GM19455 (cell line): ENCODE data around the gene ZNF518B.

Experiments
- ATAC-seq: cut with Tn5 transposase; IDR thresholded peaks from one replicate; pipeline ENCODE4 v1.9.1; 2021; ENCODE audit not compliant: unreplicated experiment

Gene ZNF518B, protein sequence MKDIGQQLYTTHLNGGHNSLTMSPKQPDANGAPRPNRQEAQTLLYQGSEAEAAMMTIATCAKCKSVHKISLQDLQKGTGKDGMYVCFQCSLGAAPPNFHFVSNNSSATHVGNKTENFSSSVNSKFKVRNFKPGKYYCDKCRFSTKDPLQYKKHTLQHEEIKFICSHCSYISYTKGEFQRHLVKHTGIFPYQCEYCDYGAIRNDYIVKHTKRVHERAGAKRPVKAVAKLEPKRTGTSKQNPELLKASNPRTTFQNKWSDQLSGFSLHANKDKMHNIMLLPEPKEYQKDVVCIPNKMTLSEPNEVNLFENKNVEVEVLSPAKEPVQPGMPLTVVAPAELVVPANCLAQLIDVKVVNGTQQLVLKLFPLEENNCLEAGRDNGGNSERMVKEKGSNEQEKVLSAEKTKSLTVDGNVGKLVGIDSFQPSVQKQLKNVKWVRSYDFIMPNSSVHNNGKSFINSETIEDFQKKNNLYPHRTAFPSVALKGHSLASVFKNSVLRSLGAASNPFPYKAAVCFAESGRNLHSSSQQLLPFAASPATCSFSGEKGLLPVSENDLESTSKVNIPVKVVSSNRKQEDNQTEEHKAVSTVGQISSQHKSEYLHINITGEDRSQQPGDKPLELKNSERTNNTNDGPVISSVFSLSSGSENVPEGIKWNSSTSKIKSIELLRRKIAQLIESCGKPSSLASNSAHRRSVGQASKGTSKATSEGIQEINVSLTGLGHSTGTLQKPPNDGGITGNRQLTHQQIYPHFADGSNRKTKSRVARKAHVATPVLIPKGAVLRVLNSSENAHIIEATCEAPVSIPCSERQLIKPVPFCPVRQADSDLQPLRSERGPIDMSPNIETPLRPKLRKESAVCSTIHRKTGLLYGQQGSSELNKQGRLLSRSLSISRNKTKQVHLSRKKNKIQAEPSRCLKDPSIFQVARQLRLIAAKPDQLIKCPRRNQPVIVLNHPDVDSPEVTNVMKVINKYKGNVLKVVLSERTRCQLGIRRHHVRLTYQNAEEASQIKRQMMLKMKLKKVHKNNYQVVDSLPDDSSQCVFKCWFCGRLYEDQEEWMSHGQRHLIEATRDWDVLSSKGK

GRCh38 chr4:10457255-10457801 is at the start of gene ZNF518B:
Gene ZNF518B (minus strand): TSS chr4:10457426. CDS start chr4:10446328, 11,098 bp downstream.
- peak; percentile 70 for ATAC-seq

- ATAC-seq, result no peak
These were observed 48.9 kb upstream of the ZNF518B start for GRCh38 chr4:10506077-10506476.

GRCh38 chr4:10504570-10505179 is 47.4 kb upstream of the ZNF518B start:
- no peak for ATAC-seq

DNA sequence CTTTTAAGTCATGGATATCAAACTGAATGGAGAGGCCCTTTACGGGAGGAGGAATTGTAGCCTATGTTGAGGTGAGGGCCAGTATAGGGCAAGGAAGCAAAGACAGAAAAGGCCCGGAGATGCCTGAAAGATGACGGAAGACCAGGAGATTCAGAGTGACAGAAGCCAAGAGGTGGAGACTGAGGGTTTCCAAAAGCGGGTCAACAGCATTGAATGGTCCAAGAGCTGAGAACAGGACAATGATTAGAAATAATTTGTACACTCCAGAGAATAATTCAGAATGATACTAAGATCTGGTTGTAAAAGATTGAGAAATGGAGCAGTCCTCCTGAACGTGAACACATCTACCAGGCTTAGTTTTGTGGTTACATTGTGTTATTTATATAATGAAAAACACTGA is 45.5 kb upstream of the ZNF518B start:
- ATAC-seq, result no peak

DNA sequence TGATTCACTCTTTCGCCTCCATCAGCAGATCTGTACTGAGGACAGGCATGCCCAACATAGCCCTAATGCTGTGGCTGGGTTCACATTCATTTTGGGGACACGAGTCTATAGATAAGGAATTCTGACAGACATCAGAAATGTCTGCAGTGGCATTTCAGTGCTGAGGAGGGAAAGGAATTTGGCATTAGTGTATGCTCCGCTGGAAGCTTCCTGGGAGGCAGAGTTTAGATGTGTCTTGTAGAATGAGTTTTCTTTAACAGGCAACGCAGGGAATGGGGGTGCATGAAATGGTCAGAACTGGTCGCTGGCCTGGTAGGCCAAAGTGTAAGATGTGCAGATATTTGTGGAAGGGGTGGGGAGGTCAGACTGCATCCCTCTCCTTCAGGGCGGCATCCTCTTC is 43.5 kb upstream of the ZNF518B start:
- ATAC-seq, result no peak

DNA sequence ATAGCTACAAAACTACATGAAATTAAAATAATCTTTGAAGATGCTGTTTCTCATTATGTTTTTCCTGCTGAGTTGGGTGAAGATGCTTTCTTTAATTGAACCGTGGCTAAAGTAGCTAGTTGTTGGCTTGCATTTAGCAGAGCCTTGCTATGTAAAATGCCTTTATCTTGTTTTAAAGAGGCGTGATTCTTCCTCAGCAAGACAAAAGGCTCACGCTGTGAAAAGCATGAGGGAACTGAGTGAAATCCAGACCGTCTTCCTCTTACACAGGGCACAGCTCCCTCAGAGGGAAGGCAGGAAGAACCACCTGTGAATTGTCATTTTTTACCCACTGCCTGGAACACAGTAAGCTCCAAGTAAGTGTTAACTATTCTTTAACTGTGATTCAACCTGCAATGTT is 39.0 kb upstream of the ZNF518B start:
- no peak for ATAC-seq

GRCh38 chr4:10495651-10496050 is 38.4 kb upstream of the ZNF518B start:
- no peak for ATAC-seq

GRCh38 chr4:10492464-10492863 is 35.2 kb upstream of the ZNF518B start:
- no peak for ATAC-seq

- no peak for ATAC-seq
These were observed 34.2 kb upstream of the ZNF518B start for GRCh38 chr4:10491401-10491800.

GRCh38 chr4:10490996-10491395 is 33.8 kb upstream of the ZNF518B start:
- no peak for ATAC-seq

GRCh38 chr4:10482913-10483312 is 25.7 kb upstream of the ZNF518B start:
- no peak for ATAC-seq

DNA sequence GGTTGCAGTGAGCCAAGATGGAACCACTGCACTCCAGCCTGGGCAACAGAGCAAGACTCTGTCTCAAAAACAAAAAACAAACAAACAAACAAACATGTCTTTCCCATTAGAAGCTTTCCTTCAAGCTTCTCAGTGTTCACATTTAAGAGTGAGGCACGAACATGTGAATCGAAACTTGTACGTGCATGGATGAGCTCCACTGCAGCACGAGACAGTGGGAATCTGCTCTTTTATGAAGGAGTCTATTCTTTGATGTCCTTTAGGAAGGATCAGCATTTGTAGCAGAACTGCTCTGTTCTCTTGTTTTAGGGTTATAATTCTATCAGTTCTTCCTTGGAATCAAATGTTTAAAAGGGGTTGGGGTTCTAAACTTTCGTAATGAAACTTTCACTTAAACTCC is 23.4 kb upstream of the ZNF518B start:
- no peak for ATAC-seq

DNA sequence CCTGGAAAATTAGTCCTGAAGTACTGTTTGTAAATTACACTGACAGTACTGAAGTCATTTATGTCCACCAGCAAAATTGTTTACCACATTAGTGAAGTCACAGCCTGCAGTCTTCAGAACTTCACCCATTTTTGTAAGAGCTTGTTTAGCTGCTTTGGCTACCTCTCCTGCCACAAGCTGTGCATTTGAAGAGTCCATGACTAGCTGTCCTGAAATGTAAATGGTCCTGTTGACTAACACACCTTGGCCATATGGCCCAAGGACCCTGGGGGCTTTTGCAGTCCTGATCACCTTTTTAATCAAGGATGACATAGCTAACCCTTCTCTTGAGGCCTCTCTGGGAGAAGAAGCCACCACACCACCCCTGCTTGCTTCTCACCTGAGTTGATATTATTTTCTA is 21.4 kb upstream of the ZNF518B start:
- no peak for ATAC-seq

DNA sequence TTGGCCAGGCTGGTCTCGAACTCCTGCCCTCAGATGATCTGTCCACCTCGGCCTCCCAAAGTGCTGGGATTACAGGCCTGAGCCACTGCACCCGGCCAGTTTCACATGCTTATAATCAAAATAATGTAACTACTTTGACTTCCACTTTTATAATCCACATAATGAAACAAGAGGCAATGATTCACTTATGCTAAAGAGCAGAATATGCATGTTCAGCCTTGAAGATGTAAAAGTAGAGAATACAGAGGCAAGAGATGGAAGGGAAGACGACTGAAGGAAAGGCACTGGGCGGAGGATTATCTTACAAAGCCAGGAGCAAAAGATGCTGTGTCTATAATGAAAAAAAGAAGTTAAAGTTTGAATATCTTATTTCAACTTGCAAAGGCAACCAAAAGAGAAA is 13.3 kb upstream of the ZNF518B start:
- no peak for ATAC-seq

DNA sequence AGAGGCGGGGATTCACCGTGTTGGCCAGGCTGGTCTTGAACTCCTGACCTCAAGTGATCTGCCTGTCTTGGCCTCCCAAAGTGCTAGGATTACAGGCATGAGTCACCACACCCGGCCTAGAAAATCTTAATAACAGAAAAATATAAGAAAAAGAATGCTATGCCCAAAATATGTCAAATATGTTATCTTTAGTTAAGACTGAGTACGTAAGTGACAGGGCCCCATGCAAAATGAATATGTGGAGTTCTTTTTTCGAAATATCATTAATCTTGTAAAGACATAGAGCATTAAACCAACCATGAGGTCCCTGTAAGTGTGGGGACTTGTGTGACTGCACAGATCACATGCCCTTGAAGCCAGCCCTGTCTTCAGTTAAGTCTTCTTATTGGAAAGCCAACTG is 8.9 kb upstream of the ZNF518B start:
- no peak for ATAC-seq

GRCh38 chr4:10462876-10463275 is 5.7 kb upstream of the ZNF518B start:
- no peak for ATAC-seq

- ATAC-seq, result no peak
These were observed 4.7 kb upstream of the ZNF518B start for GRCh38 chr4:10461850-10462400.

GRCh38 chr4:10461091-10461849 is 4.0 kb upstream of the ZNF518B start:
- peak; percentile 64 for ATAC-seq

DNA sequence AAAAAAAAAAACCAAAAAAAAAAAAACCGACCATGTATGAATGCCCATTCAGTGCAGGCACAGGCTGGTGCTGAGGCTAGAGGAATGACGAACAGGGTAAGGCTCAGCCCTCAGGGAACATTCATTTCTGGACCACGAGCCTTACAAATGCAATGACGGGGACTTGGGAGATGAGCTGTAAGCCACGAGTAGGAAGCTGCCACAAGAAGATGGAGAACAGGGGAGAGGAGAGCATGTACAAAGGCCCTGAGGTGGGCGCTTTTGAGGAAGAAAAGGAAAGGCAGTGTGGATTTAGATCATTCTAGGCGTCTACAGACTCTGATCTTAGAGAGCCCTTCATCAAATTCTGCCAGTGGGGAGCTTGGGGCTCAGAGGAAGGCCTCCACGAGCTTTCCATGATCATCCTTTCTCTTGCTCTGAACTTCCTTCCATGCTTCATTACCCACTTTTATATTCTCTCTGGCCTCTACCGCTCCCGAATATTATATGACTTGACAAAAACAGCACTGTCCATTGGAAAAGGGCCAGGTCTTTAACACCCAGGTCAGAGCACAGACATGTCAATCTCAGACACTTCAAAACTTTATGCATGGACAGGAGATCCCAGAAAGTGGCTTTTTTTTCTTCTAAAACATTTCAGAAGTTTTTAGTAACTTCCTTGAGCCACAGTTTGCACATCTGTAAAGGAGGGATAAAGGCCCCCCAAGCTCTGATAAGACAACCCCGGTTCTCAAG is 3.3 kb upstream of the ZNF518B start:
- no peak for ATAC-seq
